Measurements from ENCODE around the gene POMC. TPM values are rescaled to one million over a fixed set of nuclear protein-coding genes. Genes with fewer than 3 reads are reported as not detected.

POMC gene
- total and polyA plus RNA-seq, 2 of the 8 experiments (the other 6 are each of a cell fraction or from before 2014, with no cell fraction given), result 1.7 to 4.7 TPM

- Histone ChIP-seq H2BK20ac (ENCODE audit: low read length) (no peak overlapping the region), H3K4me2 (ENCODE audit: insufficient read depth in 1 of 2, low read depth in 2 of 2, low read length in 2 of 2) (no peak overlapping the region), H3K27me3 (replicated peaks in 1 of 4; ENCODE audit: control insufficient read depth in 3 of 4, extremely low read depth in 1 of 4, insufficient read depth in 3 of 4, low read length in 3 of 4) (no peaks in the 10 kb centered on the region), H3K27ac (ENCODE audit: low read depth, low read length) (no peak overlapping the region), H2BK12ac (ENCODE audit: low read depth, low read length) (no peak overlapping the region), H4K8ac (ENCODE audit: extremely low read depth, insufficient read depth, low read length) (no peak overlapping the region), H2BK5ac (ENCODE audit: low read depth, low read length) (no peak overlapping the region), H4K20me1 (replicated peaks in 1 of 2; ENCODE audit: control insufficient read depth in 1 of 2, insufficient read depth in 2 of 2, low read length in 2 of 2) (no peaks in the 10 kb centered on the region), H3K14ac (ENCODE audit: insufficient read length) (no peak overlapping the region), H3K79me1 (ENCODE audit: low read depth, low read length) (no peaks in the 10 kb centered on the region), H3K36me3 (ENCODE audit: control insufficient read depth in 2 of 4, insufficient read depth in 4 of 4, low read length in 3 of 4) (no peaks in the 10 kb centered on the region), H3K9ac (replicated peaks in 1 of 4; ENCODE audit: extremely low read depth in 1 of 4, low read depth in 3 of 4, low read length in 3 of 4) (no peak overlapping the region), H4K91ac (replicated peaks; ENCODE audit: insufficient read length, low read length) (no peak overlapping the region), H2BK15ac (ENCODE audit: low read length) (peak overlapping the region; percentile 95; the same call in 1 of the 2 replicates), H2AFZ (ENCODE audit: low read length) (no peak overlapping the region), H3K18ac (ENCODE audit: extremely low read depth, low read length) (peak overlapping the region; percentile 24), H3K9me3 (ENCODE audit: insufficient read depth in 2 of 2, low read depth in 1 of 2, low read length in 1 of 2) (no peaks in the 10 kb centered on the region), H3K23me2 (ENCODE audit: low read depth, low read length) (peaks cover 3% of the 10 kb centered on the region), H3K79me2 (ENCODE audit: control insufficient read depth in 1 of 2, insufficient read depth in 2 of 2, low read length in 2 of 2) (no peaks in the 10 kb centered on the region), H3K4me1 (replicated peaks in 1 of 4; ENCODE audit: control insufficient read depth in 3 of 4, insufficient read depth in 4 of 4, low read length in 3 of 4) (peaks cover 0 to 4% (median 2%) of the 10 kb centered on the region in 4 experiments; a peak in 3 of 7 replicates), H2AK5ac (ENCODE audit: low read depth, low read length) (no peak overlapping the region; the same call in 1 of the 2 replicates), H3K56ac (replicated peaks; ENCODE audit: insufficient read length, low read depth, low read length) (no peak overlapping the region), H4K5ac (ENCODE audit: insufficient read length, low read depth, low read length) (no peak overlapping the region), H3K23ac (ENCODE audit: insufficient read length) (no peak overlapping the region), H3K4me3 (ENCODE audit: extremely low read depth in 1 of 4, insufficient read depth in 2 of 4, low read depth in 3 of 4, low read length in 4 of 4) (no peak overlapping the region), H2BK120ac (replicated peaks; ENCODE audit: low read depth, low read length) (no peak overlapping the region), H3K4ac (replicated peaks; ENCODE audit: insufficient read length, low read depth, low read length) (peak overlapping the region; percentile 1)
- 84% methylated on average over 8 of the region's 8 CpGs; no CpG with 5 or more reads in 1 of the 2 experiments for WGBS, 2 experiments (ENCODE audit: extremely low coverage in 1 of 2, insufficient coverage in 1 of 2, insufficient read length in 1 of 2, insufficient replicate concordance in 2 of 2, low coverage in 1 of 2, low lambda C conversion rate in 2 of 2, missing lambda C conversion rate in 1 of 2)
- CTCF ChIA-PET (ENCODE audit: partially characterized antibody), result interaction anchor here (0.7 to 3.3 kb wide), 4 partner anchors 12 to 35 kb away, joined by 3 to 22 read pairs (median 4); no protein-coding TSS in a partner anchor
- FAIRE-seq (no peak), DNase-seq (ENCODE audit: low read depth in 1 of 2, low spot score in 2 of 2) (no peak)
- POLR2A ChIA-PET (ENCODE audit: partially characterized antibody), result interaction anchor here (1.9 kb wide), 1 partner anchor 16 kb away, joined by 21 read pairs; no protein-coding TSS in a partner anchor
- TF ChIP-seq POU5F1 (IDR thresholded peaks at IDR 0.05; ENCODE audit: low read depth, low read length) (no peak), CTCF (IDR thresholded peaks at IDR 0.05; ENCODE audit: control extremely low read depth in 1 of 3, insufficient read depth in 1 of 3, low read depth in 1 of 3, low read length in 3 of 3) (no peak), GTF2F1 (IDR thresholded peaks at IDR 0.05; ENCODE audit: borderline replicate concordance, low read depth, low read length) (no peak), SP2 (IDR thresholded peaks at IDR 0.05; ENCODE audit: low read length) (no peak), SIN3A (conservative IDR thresholded peaks at IDR 0.05 in 1 of 2, IDR thresholded peaks at IDR 0.05 in 1 of 2; ENCODE audit: low read depth in 1 of 2, low read length in 2 of 2) (no peak), USF2 (IDR thresholded peaks at IDR 0.05; ENCODE audit: low read length) (no peak), SRF (IDR thresholded peaks at IDR 0.05; ENCODE audit: low read depth, low read length) (no peak), HDAC2 (IDR thresholded peaks at IDR 0.05; ENCODE audit: borderline replicate concordance in 1 of 2, low read depth in 2 of 2, low read length in 2 of 2) (no peak), TCF12 (IDR thresholded peaks at IDR 0.05; ENCODE audit: low read depth, low read length) (no peak), FOSL1 (IDR thresholded peaks at IDR 0.05; ENCODE audit: insufficient read depth, low read depth, low read length) (no peak)
Measured at GRCh38 chr2:25213229-25213628, 44.8 kb upstream of the POMC start.
